A673 (cell line): Measurements from ENCODE around the gene RNH1. TPM values are rescaled to one million over a fixed set of nuclear protein-coding genes. Genes with fewer than 3 reads are reported as not detected.
"Not testable (repeated sequence)": the region's sequence is repeated elsewhere in the genome, so short reads cannot be mapped to it uniquely, and the experiment has no call there.

Source experiments
- BruUV-seq: library from RNA; stranded (reverse); fragments of 400-500 nt; replicated peaks from 2 replicates; lab custom pipeline; 2021; lab: Mats Ljungman, UMichigan
- CTCF ChIA-PET: fragments of 300-600 bp; sonication (Branson Sonifier 250); formaldehyde crosslinking; loops from one replicate; lab custom pipeline; 2022; ENCODE audit warnings: antibody characterized with exemption; lab: Charles Lee
- POLR2A ChIA-PET: fragments of 300-600 bp; sonication (Branson Sonifier 250); formaldehyde crosslinking; loops from one replicate; lab custom pipeline; 2022; ENCODE audit warnings: antibody characterized with exemption; ENCODE audit not compliant: low non-redundant PET; lab: Charles Lee
- DNase-seq: peaks from one replicate; pipeline ENCODE4 v3.0.0-alpha.2; 2015; ENCODE audit warnings: low spot score
- H3K27ac ChIP-seq: fragments of 200-600 bp; sonication (generic); 2 replicates; pipeline ENCODE4 v1.5.1; 2016; ENCODE audit warnings: mixed run types, low read depth, mild to moderate bottlenecking, mixed read lengths, antibody characterized with exemption, low read length; ENCODE audit not compliant: poor library complexity, severe bottlenecking
- H3K27me3 ChIP-seq: fragments of 200-600 bp; sonication (generic); replicated peaks from 2 replicates; pipeline ENCODE4 v1.6.1; 2017; ENCODE audit warnings: mixed run types, low read depth, mild to moderate bottlenecking, mixed read lengths, antibody characterized with exemption, low read length; ENCODE audit not compliant: insufficient read depth, poor library complexity
- H3K36me3 ChIP-seq: fragments of 200-600 bp; sonication (generic); 2 replicates; pipeline ENCODE4 v1.6.1; 2016; ENCODE audit warnings: mixed run types, mild to moderate bottlenecking, mixed read lengths, antibody characterized with exemption, low read length; ENCODE audit not compliant: insufficient read depth, poor library complexity, severe bottlenecking
- H3K4me1 ChIP-seq: fragments of 200-600 bp; sonication (generic); 2 replicates; pipeline ENCODE4 v1.6.1; 2017; ENCODE audit warnings: mixed run types, mild to moderate bottlenecking, mixed read lengths, antibody characterized with exemption, low read length; ENCODE audit not compliant: insufficient read depth, poor library complexity, severe bottlenecking
- H3K4me3 ChIP-seq: fragments of 200-600 bp; sonication (generic); 2 replicates; pipeline ENCODE4 v1.5.1; 2016; ENCODE audit warnings: low read depth, mixed run types, mild to moderate bottlenecking, mixed read lengths, low read length; ENCODE audit not compliant: poor library complexity, severe bottlenecking
- H3K9me3 ChIP-seq: fragments of 200-600 bp; sonication (generic); 2 replicates; pipeline ENCODE4 v1.6.1; 2016; ENCODE audit warnings: mixed run types, low read depth, mild to moderate bottlenecking, mixed read lengths, antibody characterized with exemption, low read length; ENCODE audit not compliant: poor library complexity, severe bottlenecking
- EZH2 ChIP-seq: fragments of 200-600 bp; sonication (generic); IDR thresholded peaks from 2 replicates; pipeline ENCODE4 v1.6.1; 2017; ENCODE audit warnings: borderline replicate concordance, low read depth, mild to moderate bottlenecking, mixed read lengths, antibody characterized with exemption, low read length; ENCODE audit not compliant: poor library complexity, severe bottlenecking
- intact Hi-C: fragments of 100-400 bp; cut with micrococcal nuclease; formaldehyde crosslinking; loops from one replicate; pipeline ENCODE4 v1.10.0; 2022; ENCODE audit not compliant: unreplicated experiment
- total RNA-seq: library from RNA; stranded (reverse); gene quantifications from 2 replicates; pipeline ENCODE4 v1.2.3, GENCODE V29; 2021
- TF ChIP-seq, protein P1 (sequence below): fragments of 300-800, 200-600 bp; sonication (generic); conservative IDR thresholded peaks from 2 replicates; pipeline ENCODE4 v1.5.1; 2017; ENCODE audit warnings: low read depth, mild to moderate bottlenecking, antibody characterized with exemption, low read length, moderate library complexity, mixed read lengths

RNH1 gene
- total RNA-seq, 1 experiment from 2014 or later = 95.4 TPM

DNA sequence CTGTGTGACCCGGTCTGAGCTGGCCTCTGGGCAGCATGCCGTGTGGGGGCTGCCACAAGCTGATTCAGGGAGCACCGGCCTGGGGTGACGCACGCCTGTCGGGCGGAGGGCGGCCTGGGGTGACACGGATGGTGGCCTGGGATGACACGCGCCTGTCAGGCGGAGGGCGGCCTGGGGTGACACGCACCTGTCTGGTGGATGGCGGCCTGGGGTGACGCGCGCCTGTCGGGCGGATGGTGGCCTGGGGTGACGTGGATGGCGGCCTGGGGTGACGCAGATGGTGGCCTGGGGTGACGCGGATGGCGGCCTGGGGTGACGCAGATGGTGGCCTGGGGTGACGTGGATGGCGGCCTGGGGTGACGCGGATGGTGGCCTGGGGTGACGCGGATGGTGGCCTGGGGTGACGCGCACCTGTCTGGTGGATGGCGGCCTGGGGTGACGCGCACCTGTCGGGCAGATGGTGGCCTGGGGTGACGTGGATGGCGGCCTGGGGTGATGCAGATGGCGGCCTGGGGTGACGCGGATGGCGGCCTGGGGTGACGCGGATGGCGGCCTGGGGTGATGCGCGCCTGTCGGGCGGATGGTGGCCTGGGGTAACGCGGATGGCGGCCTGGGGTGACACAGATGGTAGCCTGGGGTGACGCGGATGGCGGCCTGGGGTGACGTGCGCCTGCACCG is 35.4 kb downstream of the RNH1 start:
- no peak overlapping the region for H3K27ac ChIP-seq
- H3K4me3 ChIP-seq = no peak overlapping the region
- ChIA-PET POLR2A (no interaction called here), CTCF (no interaction called here)
- H3K27me3 ChIP-seq = no peaks in the 10 kb centered on the region
- TF ChIP-seq, protein P1, sequence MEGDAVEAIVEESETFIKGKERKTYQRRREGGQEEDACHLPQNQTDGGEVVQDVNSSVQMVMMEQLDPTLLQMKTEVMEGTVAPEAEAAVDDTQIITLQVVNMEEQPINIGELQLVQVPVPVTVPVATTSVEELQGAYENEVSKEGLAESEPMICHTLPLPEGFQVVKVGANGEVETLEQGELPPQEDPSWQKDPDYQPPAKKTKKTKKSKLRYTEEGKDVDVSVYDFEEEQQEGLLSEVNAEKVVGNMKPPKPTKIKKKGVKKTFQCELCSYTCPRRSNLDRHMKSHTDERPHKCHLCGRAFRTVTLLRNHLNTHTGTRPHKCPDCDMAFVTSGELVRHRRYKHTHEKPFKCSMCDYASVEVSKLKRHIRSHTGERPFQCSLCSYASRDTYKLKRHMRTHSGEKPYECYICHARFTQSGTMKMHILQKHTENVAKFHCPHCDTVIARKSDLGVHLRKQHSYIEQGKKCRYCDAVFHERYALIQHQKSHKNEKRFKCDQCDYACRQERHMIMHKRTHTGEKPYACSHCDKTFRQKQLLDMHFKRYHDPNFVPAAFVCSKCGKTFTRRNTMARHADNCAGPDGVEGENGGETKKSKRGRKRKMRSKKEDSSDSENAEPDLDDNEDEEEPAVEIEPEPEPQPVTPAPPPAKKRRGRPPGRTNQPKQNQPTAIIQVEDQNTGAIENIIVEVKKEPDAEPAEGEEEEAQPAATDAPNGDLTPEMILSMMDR = no peak
- TF ChIP-seq EZH2 = no peak
- peaks cover 6% of the 10 kb centered on the region for H3K4me1 ChIP-seq
- no peak for DNase-seq
- no TSS peak for BruUV-seq
- no peaks in the 10 kb centered on the region for H3K36me3 ChIP-seq
- intact Hi-C loops = no loop called here
- no peaks in the 10 kb centered on the region for H3K9me3 ChIP-seq

DNA sequence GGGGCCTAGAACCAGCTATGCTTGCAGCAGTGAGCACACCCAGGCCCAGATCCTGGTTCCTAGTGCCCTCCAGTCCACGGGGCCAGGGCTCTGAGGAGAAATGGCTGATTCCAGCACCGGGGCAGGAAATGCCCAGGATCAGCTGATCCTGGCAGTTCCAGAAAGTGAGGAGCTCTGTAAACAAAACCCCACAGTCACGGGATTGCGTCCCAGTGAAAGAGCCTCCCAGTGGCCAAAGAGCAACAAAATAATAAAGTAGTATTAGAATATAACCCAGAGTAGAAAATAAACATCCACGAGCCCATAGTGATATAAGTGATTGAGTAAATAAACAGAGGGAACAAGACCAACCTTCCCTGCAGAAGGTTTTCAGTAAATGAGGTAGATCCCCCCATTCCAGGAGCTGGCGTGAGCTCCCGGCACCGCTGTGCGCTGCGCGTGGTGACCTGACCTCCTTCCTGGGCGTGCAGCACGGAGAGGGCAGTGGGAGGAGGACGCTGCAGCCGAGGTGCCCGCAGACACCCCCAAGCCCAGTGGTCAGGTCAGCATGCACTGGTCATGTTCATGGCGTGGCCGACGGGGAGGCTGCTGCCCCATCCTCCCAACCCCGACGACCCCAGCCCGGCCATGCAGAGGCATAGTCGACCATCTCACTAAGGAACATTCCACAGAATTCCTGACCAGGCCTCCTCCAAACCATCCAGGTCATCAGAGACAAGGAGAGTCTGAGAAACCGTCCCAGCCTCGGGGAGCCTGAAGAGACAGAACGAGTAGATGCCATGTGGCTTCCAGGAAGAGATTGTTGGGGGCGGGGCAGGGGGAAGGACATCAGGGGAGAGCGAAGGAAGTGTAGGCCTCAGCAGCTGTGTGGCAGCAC is 37.1 kb downstream of the RNH1 start:
- Histone ChIP-seq H3K27me3 (no peaks in the 10 kb centered on the region), H3K4me3 (peak overlapping the region; percentile 18), H3K9me3 (no peaks in the 10 kb centered on the region), H3K4me1 (peaks cover 6% of the 10 kb centered on the region), H3K27ac (peak overlapping the region; percentile 77), H3K36me3 (no peaks in the 10 kb centered on the region)
- ChIA-PET POLR2A (interaction anchor here (0.5 kb wide), 1 partner anchor 11 kb away, joined by 7 read pairs; no protein-coding TSS in a partner anchor), CTCF (interaction anchor here (0.7 kb wide), 1 partner anchor 62 kb away, joined by 3 read pairs; no protein-coding TSS in a partner anchor)
- intact Hi-C loops = no loop called here
- DNase-seq = peak; percentile 21
- BruUV-seq = no TSS peak
- TF ChIP-seq, protein P1 = 0 out of 2 replicates have a peak, but pooled peaks have one; percentile 14
- no peak for TF ChIP-seq EZH2

DNA sequence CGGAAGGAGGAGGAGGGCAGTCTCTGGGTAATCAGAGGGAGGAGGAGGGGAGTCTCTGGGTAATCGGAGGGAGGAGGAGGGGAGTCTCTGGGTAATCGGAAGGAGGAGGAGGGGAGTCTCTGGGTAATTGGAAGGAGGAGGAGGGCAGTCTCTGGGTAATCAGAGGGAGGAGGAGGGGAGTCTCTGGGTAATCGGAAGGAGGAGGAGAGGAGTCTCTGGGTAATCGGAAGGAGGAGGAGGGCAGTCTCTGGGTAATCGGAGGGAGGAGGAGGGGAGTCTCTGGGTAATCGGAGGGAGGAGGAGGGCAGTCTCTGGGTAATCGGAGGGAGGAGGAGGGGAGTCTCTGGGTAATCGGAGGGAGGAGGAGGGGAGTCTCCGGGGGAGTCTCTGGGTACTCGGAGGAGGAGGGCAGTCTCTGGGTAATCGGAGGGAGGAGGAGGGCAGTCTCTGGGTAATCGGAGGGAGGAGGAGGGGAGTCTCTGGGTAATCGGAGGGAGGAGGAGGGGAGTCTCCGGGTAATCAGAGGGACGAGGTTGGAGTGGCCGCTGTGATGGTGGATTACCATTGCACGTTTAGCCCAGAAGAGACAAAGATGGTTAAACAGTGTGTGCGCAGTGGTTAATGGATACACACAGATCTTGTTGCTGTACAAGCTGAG is 37.9 kb downstream of the RNH1 start:
- ChIA-PET CTCF (interaction anchor here (0.7 kb wide), 1 partner anchor 62 kb away, joined by 3 read pairs; no protein-coding TSS in a partner anchor), POLR2A (interaction anchor here (0.5 kb wide), 1 partner anchor 11 kb away, joined by 7 read pairs; no protein-coding TSS in a partner anchor)
- H3K27me3 ChIP-seq, intact Hi-C loops, BruUV-seq, H3K36me3 ChIP-seq, H3K9me3 ChIP-seq, H3K4me1 ChIP-seq: not testable (repeated sequence)
- DNase-seq = peak; percentile 19
- Histone ChIP-seq H3K4me3 (peak overlapping the region; percentile 18), H3K27ac (peak overlapping the region; percentile 77)
